AG04450 (cell line): Measurements from ENCODE around the gene ETV2. TPM values are rescaled to one million over a fixed set of nuclear protein-coding genes. Genes with fewer than 3 reads are reported as not detected.
A peak's percentile ranks its signal among the peaks of the same experiment; 100 is the strongest.
"Not testable (repeated sequence)": the region's sequence is repeated elsewhere in the genome, so short reads cannot be mapped to it uniquely, and the experiment has no call there.

Experiments used
- CTCF ChIA-PET: fragments of 300-600, 350-600 bp; formaldehyde crosslinking; extraction: SDS; loops from one replicate; lab custom pipeline; 2022; ENCODE audit warnings: antibody characterized with exemption, inconsistent platforms; lab: Charles Lee
- POLR2A ChIA-PET: fragments of 350-600 bp; formaldehyde crosslinking; extraction: SDS; loops from one replicate; lab custom pipeline; 2021; ENCODE audit warnings: antibody characterized with exemption, inconsistent platforms; lab: Yijun Ruan, JAX
- DNase-seq: peaks from one replicate; pipeline ENCODE4 v3.0.0-alpha.2; 2011; ENCODE audit warnings: low read depth, low spot score
- H3K27ac ChIP-seq: one replicate; pipeline ENCODE4 v1.5.1; 2012; ENCODE audit warnings: low read depth, low read length, control low read depth
- H3K27me3 ChIP-seq: one replicate; pipeline ENCODE4 v1.6.0; 2012; ENCODE audit warnings: low read length; ENCODE audit not compliant: control insufficient read depth, insufficient read depth
- H3K4me3 ChIP-seq: 2 replicates; pipeline ENCODE4 v1.5.1; 2011; ENCODE audit warnings: mild to moderate bottlenecking, low read depth, low read length, control low read depth
- H3K9me3 ChIP-seq: 2 replicates; pipeline ENCODE4 v1.5.1; 2012; ENCODE audit warnings: low read length; ENCODE audit not compliant: control insufficient read depth, insufficient read depth
- polyA plus RNA-seq: library from polyadenylated mRNA; depleted of rRNA; stranded (reverse); fragments of >200 nt; gene quantifications from 2 replicates; pipeline ENCODE4 v1.2.3, GENCODE V29; 2011
- TF ChIP-seq, protein P1 (sequence below): IDR thresholded peaks from 2 replicates; pipeline ENCODE4 v1.5.1; 2011; ENCODE audit warnings: low read depth, low read length, control low read depth, inconsistent platforms

Gene ETV2
- polyA plus RNA-seq, 1 experiment, result 0.36 TPM

- H3K27me3 ChIP-seq, result no peaks in the 10 kb centered on the region
- POLR2A ChIA-PET, result interaction anchor here (0.8 kb wide), 1 partner anchor 9 kb away, joined by 3 read pairs; no protein-coding TSS in a partner anchor
- H3K9me3 ChIP-seq, result no peaks in the 10 kb centered on the region
- peak overlapping the region; percentile 65 for H3K4me3 ChIP-seq
- TF ChIP-seq, protein P1, sequence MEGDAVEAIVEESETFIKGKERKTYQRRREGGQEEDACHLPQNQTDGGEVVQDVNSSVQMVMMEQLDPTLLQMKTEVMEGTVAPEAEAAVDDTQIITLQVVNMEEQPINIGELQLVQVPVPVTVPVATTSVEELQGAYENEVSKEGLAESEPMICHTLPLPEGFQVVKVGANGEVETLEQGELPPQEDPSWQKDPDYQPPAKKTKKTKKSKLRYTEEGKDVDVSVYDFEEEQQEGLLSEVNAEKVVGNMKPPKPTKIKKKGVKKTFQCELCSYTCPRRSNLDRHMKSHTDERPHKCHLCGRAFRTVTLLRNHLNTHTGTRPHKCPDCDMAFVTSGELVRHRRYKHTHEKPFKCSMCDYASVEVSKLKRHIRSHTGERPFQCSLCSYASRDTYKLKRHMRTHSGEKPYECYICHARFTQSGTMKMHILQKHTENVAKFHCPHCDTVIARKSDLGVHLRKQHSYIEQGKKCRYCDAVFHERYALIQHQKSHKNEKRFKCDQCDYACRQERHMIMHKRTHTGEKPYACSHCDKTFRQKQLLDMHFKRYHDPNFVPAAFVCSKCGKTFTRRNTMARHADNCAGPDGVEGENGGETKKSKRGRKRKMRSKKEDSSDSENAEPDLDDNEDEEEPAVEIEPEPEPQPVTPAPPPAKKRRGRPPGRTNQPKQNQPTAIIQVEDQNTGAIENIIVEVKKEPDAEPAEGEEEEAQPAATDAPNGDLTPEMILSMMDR, result no peak
- DNase-seq, result no peak
- H3K27ac ChIP-seq, result peak overlapping the region; percentile 61
- CTCF ChIA-PET, result no interaction called here
These were observed 3.6 kb downstream of the ETV2 start for GRCh38 chr19:35644987-35645679.

DNA sequence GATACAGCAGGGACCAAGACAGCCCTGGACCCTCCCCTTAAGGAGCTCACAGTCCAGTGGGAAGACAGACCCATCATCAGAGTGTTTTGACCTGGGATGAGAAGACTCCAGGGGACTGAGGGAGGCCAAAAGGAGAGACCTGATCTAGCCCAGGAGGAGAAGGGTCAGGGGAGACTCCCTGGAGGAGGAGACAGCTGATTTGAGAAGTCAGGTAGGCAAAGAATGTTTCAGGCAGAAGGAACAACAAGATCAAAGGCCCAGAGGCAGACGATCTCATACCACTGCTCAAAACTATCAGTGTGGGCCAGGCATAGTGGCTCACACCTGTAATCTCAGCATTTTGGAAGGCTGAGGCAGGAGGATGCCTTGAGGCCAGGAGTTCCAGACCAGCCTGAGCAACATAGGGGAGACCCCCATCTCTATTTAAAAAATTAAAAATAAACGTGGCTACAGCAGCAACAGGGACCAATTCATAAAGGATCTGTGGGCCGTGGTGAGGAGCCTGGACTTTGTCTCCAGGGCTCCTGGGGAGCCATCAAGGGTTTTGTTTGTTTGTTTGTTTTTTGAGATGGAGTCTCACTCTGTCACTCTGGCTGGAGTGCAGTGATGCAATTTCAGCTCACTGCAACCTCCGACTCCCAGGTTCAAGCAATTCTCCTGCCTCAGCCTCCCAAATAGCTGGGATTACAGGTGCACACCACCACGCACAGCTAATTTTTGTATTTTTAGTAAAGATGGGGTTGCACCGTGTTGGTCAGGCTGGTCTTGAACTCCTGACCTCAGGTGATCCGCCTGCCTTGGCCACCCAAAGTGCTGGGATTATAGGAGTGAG is 4.4 kb downstream of the ETV2 start:
- DNase-seq, result no peak
- ChIA-PET CTCF (no interaction called here), POLR2A (interaction anchor here (0.7 to 1.1 kb wide), 2 partner anchors 102 to 285 kb away, joined by 3 to 8 read pairs; partner anchors contain the start of gene LIN37)
- no peaks in the 10 kb centered on the region for H3K27me3 ChIP-seq
- H3K27ac ChIP-seq, result no peak overlapping the region
- TF ChIP-seq, protein P1, result no peak
- H3K4me3 ChIP-seq, result no peak overlapping the region
- no peaks in the 10 kb centered on the region for H3K9me3 ChIP-seq

DNA sequence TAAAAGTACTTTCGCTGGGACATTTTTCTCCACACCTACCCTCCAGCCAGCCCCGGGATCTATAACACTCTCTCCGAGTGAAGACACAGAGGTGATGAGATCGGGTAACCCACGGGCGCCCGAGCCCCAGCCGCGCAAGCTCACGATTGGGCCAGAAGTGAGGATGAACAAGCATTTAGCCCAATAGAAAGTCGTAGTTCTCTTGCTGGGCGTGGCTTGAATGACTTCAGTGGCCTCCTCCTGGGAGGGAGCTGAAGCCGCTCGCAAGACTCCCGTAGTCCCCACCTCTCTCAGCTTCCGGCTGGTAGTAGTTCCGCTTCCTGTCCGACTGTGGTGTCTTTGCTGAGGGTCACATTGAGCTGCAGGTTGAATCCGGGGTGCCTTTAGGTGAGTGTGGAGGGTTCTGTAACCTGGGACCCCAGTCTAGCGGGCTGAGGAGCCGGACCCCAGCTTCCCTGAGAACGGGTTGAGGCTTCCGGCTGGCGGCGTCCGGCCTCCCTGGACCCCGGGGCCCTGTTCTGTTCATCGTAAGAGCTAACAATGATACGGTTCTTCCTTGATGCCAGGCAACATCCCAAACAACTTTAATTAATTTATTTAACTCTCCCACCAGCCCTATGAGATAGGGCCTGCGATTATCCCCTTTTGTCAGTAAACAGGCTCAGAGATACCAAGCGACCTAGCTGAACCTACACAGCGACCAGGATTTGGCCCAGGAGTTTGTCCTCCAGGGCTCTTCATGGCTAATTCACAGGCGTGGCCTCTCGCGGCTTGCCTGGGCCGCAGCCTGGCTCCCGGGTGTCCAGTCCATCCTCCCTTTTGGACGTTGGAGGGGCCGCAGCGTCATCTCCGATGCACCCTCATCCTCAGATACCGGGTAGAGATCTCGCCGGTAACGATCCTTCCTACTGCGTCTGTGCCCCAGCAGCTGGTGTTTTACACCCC is 6.7 kb downstream of the ETV2 start, which contains the start of gene COX6B1:
TSS of gene COX6B1 (plus strand) at position 307 of the 945 bp plus-strand sequence. CDS start 2,921 bp downstream, outside the sequence.
- TF ChIP-seq, protein P1, result no peak
- CTCF ChIA-PET, result interaction anchor here (1.7 kb wide), 1 partner anchor 138 kb away, joined by 5 read pairs; no protein-coding TSS in a partner anchor
- Histone ChIP-seq H3K27me3 (no peaks in the 10 kb centered on the region), H3K27ac (peak within 1 kb of the TSS; percentile 25), H3K9me3 (no peaks in the 10 kb centered on the region), H3K4me3 (peak within 1 kb of the TSS; percentile 94)
- peak; percentile 91 for DNase-seq
- POLR2A ChIA-PET, result interaction anchor here (0.6 to 1.4 kb wide), 5 partner anchors 8 to 220 kb away, joined by 4 to 6 read pairs (median 4); no protein-coding TSS in a partner anchor

- Histone ChIP-seq H3K27me3 (no peaks in the 10 kb centered on the region), H3K27ac (no peak overlapping the region), H3K9me3 (no peaks in the 10 kb centered on the region), H3K4me3 (no peak overlapping the region)
- POLR2A ChIA-PET, result no interaction called here
- TF ChIP-seq, protein P1, result no peak
- CTCF ChIA-PET, result no interaction called here
- no peak for DNase-seq
These were observed 9.0 kb downstream of the ETV2 start for GRCh38 chr19:35650581-35650980.

DNA sequence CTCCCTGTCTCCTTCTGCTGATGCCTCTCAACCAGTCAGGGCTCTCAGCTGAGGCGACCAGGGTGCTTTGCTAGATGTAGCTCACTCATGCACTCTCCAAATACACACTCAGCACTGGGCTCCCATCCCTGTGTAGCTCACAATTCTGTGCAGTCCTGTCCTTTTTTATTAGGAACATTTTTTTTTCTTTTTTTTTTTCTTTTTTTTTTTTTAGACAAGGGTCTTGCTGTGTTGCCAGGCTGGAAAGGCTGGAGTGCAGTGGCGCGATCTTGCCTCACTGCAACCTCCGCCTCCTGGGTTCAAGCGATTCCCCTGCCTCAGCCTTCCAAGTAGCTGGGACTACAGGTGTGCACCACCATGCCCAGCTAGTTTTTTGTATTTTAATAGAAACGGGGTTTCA is 13.3 kb downstream of the ETV2 start:
- H3K9me3 ChIP-seq, H3K27ac ChIP-seq, DNase-seq, CTCF ChIA-PET, H3K4me3 ChIP-seq, H3K27me3 ChIP-seq: not testable (repeated sequence)
- POLR2A ChIA-PET, result interaction anchor here (0.7 kb wide), 1 partner anchor 10 kb away, joined by 3 read pairs; no protein-coding TSS in a partner anchor
